ENCODE measurements around the gene CATSPERZ. TPM values are rescaled to one million over a fixed set of nuclear protein-coding genes. Genes with fewer than 3 reads are reported as not detected.
A peak's percentile ranks its signal among the peaks of the same experiment; 100 is the strongest.

CATSPERZ gene
- total and polyA plus RNA-seq, 9 donors, result not detected

- Histone ChIP-seq H3K9me3 (no peaks in the 10 kb centered on the region), H3K27me3 (no peaks in the 10 kb centered on the region), H3K36me3 (no peaks in the 10 kb centered on the region), H3K27ac (no peak overlapping the region), H3K4me3 (no peak overlapping the region), H3K4me1 (ENCODE audit: insufficient read depth) (peaks cover 9% of the 10 kb centered on the region)
- peak in 3 of 5 donors; percentile 24 to 50 (median 37) for DNase-seq
- intact Hi-C loops (cut with DNase I), result loop anchor here in 2 of 4 donors (10.0 kb wide), 1 partner anchor 61 kb away; the partner anchor contains the start of gene FERMT3 (in 2 of the 2)
- TF ChIP-seq CTCF (IDR thresholded peaks at IDR 0.05), result no peak
- no peak for TF ChIP-seq POLR2A (IDR thresholded peaks at IDR 0.05)
- no peak for TF ChIP-seq EP300 (IDR thresholded peaks at IDR 0.05)
- WGBS, 3 donors, result 88 to 93% (median 90%) methylated on average over 35 of the region's 35 CpGs
These were observed 34.7 kb upstream of the CATSPERZ start for GRCh38 chr11:64265176-64266160.

- no peaks in the 10 kb centered on the region for H3K9me3 ChIP-seq
- no peaks in the 10 kb centered on the region for H3K27me3 ChIP-seq
- TF ChIP-seq EP300 (IDR thresholded peaks at IDR 0.05) (no peak), POLR2A (IDR thresholded peaks at IDR 0.05) (no peak), CTCF (IDR thresholded peaks at IDR 0.05) (no peak)
- H3K27ac ChIP-seq, result no peak overlapping the region
- H3K4me1 ChIP-seq (ENCODE audit: insufficient read depth), result peaks cover 9% of the 10 kb centered on the region
- no peak overlapping the region for H3K4me3 ChIP-seq
- peak in 3 of 5 donors; percentile 35 to 64 (median 53) for DNase-seq
- no peaks in the 10 kb centered on the region for H3K36me3 ChIP-seq
- intact Hi-C loops (cut with DNase I), result loop anchor here in 2 of 4 donors (10.0 kb wide), 1 partner anchor 62 kb away; the partner anchor contains the start of gene FERMT3 (in 2 of the 2)
- 86 to 91% (median 90%) methylated on average over 15 of the region's 15 CpGs for WGBS, 3 donors
These were observed 33.8 kb upstream of the CATSPERZ start for GRCh38 chr11:64266339-64266738.

GRCh38 chr11:64267207-64267945, 32.8 kb upstream of the CATSPERZ start:
- 70 to 71% (median 70%) methylated on average over 27 of the region's 27 CpGs for WGBS, 3 donors
- peak in 3 of 5 donors; percentile 55 to 66 (median 66) for DNase-seq
- intact Hi-C loops (cut with DNase I), result loop anchor here in 2 of 4 donors (10.0 kb wide), 1 partner anchor 63 kb away; the partner anchor contains the start of gene FERMT3 (in 2 of the 2)
- TF ChIP-seq EP300 (IDR thresholded peaks at IDR 0.05), result no peak
- TF ChIP-seq POLR2A (IDR thresholded peaks at IDR 0.05), result no peak
- TF ChIP-seq CTCF (IDR thresholded peaks at IDR 0.05), result no peak
- Histone ChIP-seq H3K27me3 (no peaks in the 10 kb centered on the region), H3K4me3 (no peak overlapping the region), H3K9me3 (no peaks in the 10 kb centered on the region), H3K27ac (peak overlapping the region in 1 of 2 donors; percentile 90), H3K4me1 (ENCODE audit: insufficient read depth) (peaks cover 9% of the 10 kb centered on the region), H3K36me3 (no peaks in the 10 kb centered on the region)

All from ovary (tissue), 9 donors.